Tibial nerve (tissue), 4 donors: ENCODE data around the gene GALNT1. TPM values are rescaled to one million over a fixed set of nuclear protein-coding genes. Genes with fewer than 3 reads are reported as not detected.

Source experiments
- DNase-seq, 2 donors: peaks; one replicate each; pipeline ENCODE4 v3.0.0-alpha.2; 2019; ENCODE audit warnings: low spot score in 2 of 2
- H3K27ac ChIP-seq, 4 donors: fragments of 200-600 bp; sonication (generic) in 3 of 4; one replicate each; pipeline ENCODE4 v1.5.1; 2017 to 2019; ENCODE audit warnings: mild to moderate bottlenecking in 1 of 4
- H3K27me3 ChIP-seq, 2 donors: fragments of 200-600 bp; sonication (generic) in 1 of 2; one replicate each; pipeline versions ENCODE4 v1.5.1 to v1.6.0; 2017 to 2019
- H3K36me3 ChIP-seq, 3 donors: fragments of 200-600 bp; sonication (generic); one replicate each; pipeline ENCODE4 v1.5.1; 2018 to 2019
- H3K4me1 ChIP-seq, 4 donors: fragments of 200-600 bp; sonication (generic) in 3 of 4; one replicate each; pipeline ENCODE4 v1.5.1; 2017 to 2019
- H3K4me3 ChIP-seq, 4 donors: fragments of 200-600 bp; sonication (generic) in 3 of 4; one replicate each; pipeline ENCODE4 v1.5.1; 2017 to 2019; ENCODE audit warnings: mild to moderate bottlenecking in 1 of 4, moderate library complexity in 1 of 4
- H3K9me3 ChIP-seq, 4 donors: fragments of 200-600 bp; sonication (generic) in 3 of 4; one replicate each; pipeline ENCODE4 v1.5.1; 2017 to 2019
- CTCF ChIP-seq, 5 experiments: fragments of 200-600 bp in 3 of 5; fragments of 450-650 bp in 2 of 5; sonication (generic) in 3 of 5; IDR thresholded peaks; one replicate each; pipeline ENCODE4 v1.5.1; 2016 to 2019; ENCODE audit warnings: antibody characterized with exemption in 5 of 5, mild to moderate bottlenecking in 3 of 5, moderate library complexity in 2 of 5
- EP300 ChIP-seq, 2 donors: sonication (generic); formaldehyde crosslinking; IDR thresholded peaks; one replicate each; pipeline ENCODE4 v1.6.1; 2017; ENCODE audit warnings: antibody characterized with exemption in 2 of 2, mild to moderate bottlenecking in 1 of 2
- POLR2A ChIP-seq, 2 donors: fragments of 450-650 bp; IDR thresholded peaks; one replicate each; pipeline ENCODE4 v1.6.1; 2017; ENCODE audit warnings: antibody characterized with exemption in 2 of 2, mild to moderate bottlenecking in 2 of 2, moderate library complexity in 2 of 2
- WGBS, 2 donors: methylation state at CpG; one replicate each; pipeline ENCODE4 v1.1.5; 2018; 5-methylcytosine and 5-hydroxymethylcytosine counted together
- total RNA-seq, 4 donors: library from RNA; depleted of rRNA; stranded (reverse); fragments of >200 nt; gene quantifications; one replicate each; pipeline ENCODE4 v1.1.0, GENCODE V29; 2016

GALNT1 gene
- total RNA-seq, 4 donors from 2014 or later = 24.3 to 37.5 (median 27.0) TPM

- no peaks in the 10 kb centered on the region for H3K36me3 ChIP-seq
- TF ChIP-seq CTCF (IDR thresholded peaks at IDR 0.05) = no peak
- no peak for TF ChIP-seq EP300 (IDR thresholded peaks at IDR 0.05)
- no peak for TF ChIP-seq POLR2A (IDR thresholded peaks at IDR 0.05)
- DNase-seq = no peak
- no peak overlapping the region for H3K4me3 ChIP-seq
- H3K9me3 ChIP-seq = peaks cover 0 to 29% (median 11%) of the 10 kb centered on the region in 4 donors
- H3K27me3 ChIP-seq = no peaks in the 10 kb centered on the region
- H3K27ac ChIP-seq = no peak overlapping the region
- H3K4me1 ChIP-seq = peaks cover 0 to 24% (median 3%) of the 10 kb centered on the region in 4 donors
- WGBS, 2 donors = 85 to 89% methylated on average over 3 of the region's 3 CpGs
These were observed 24.3 kb downstream of the GALNT1 start for GRCh38 chr18:35605686-35606417.

- H3K27me3 ChIP-seq = no peaks in the 10 kb centered on the region
- H3K27ac ChIP-seq = no peak overlapping the region
- H3K4me3 ChIP-seq = no peak overlapping the region
- H3K4me1 ChIP-seq = peaks cover 0 to 33% (median 7%) of the 10 kb centered on the region in 4 donors
- 78 to 84% methylated on average over 1 of the region's 1 CpG for WGBS, 2 donors
- DNase-seq = no peak
- H3K36me3 ChIP-seq = no peaks in the 10 kb centered on the region
- no peak for TF ChIP-seq EP300 (IDR thresholded peaks at IDR 0.05)
- TF ChIP-seq CTCF (IDR thresholded peaks at IDR 0.05) = no peak
- TF ChIP-seq POLR2A (IDR thresholded peaks at IDR 0.05) = no peak
- H3K9me3 ChIP-seq = no peaks in the 10 kb centered on the region
These were observed 27.7 kb downstream of the GALNT1 start for GRCh38 chr18:35609236-35609635.

- no peak for DNase-seq
- TF ChIP-seq CTCF (IDR thresholded peaks at IDR 0.05) = no peak
- TF ChIP-seq EP300 (IDR thresholded peaks at IDR 0.05) = no peak
- no peak for TF ChIP-seq POLR2A (IDR thresholded peaks at IDR 0.05)
- Histone ChIP-seq H3K4me3 (no peak overlapping the region), H3K4me1 (peaks cover 0 to 35% (median 7%) of the 10 kb centered on the region in 4 donors), H3K27ac (no peak overlapping the region), H3K9me3 (no peaks in the 10 kb centered on the region), H3K36me3 (no peaks in the 10 kb centered on the region), H3K27me3 (no peaks in the 10 kb centered on the region)
- WGBS, 2 donors = 74 to 83% methylated on average over 3 of the region's 3 CpGs
These were observed 28.5 kb downstream of the GALNT1 start for GRCh38 chr18:35610089-35610488.

- H3K9me3 ChIP-seq = no peaks in the 10 kb centered on the region
- no peaks in the 10 kb centered on the region for H3K36me3 ChIP-seq
- no peaks in the 10 kb centered on the region for H3K27me3 ChIP-seq
- peaks cover 0 to 31% (median 7%) of the 10 kb centered on the region in 4 donors for H3K4me1 ChIP-seq
- no peak overlapping the region for H3K27ac ChIP-seq
- no peak for DNase-seq
- TF ChIP-seq CTCF (IDR thresholded peaks at IDR 0.05) (no peak), POLR2A (IDR thresholded peaks at IDR 0.05) (no peak)
- H3K4me3 ChIP-seq = no peak overlapping the region
These were observed 29.2 kb downstream of the GALNT1 start for GRCh38 chr18:35610724-35611123.

GRCh38 chr18:35611518-35611917 lies 30.0 kb downstream of the GALNT1 start:
- WGBS, 2 donors = 35 to 43% methylated on average over 1 of the region's 1 CpG
- Histone ChIP-seq H3K4me3 (no peak overlapping the region), H3K9me3 (no peaks in the 10 kb centered on the region), H3K27ac (no peak overlapping the region), H3K36me3 (no peaks in the 10 kb centered on the region), H3K27me3 (no peaks in the 10 kb centered on the region), H3K4me1 (peaks cover 0 to 32% (median 8%) of the 10 kb centered on the region in 4 donors)
- TF ChIP-seq EP300 (IDR thresholded peaks at IDR 0.05) = no peak
- no peak for TF ChIP-seq POLR2A (IDR thresholded peaks at IDR 0.05)
- TF ChIP-seq CTCF (IDR thresholded peaks at IDR 0.05) = no peak
- DNase-seq = no peak
